IPS-20b (cell line): Measurements from ENCODE around the gene CYBC1.

ENCODE experiments used
- H3K27ac ChIP-seq: one replicate; pipeline ENCODE4 v1.5.1; 2013; ENCODE audit warnings: low read length
- H3K27me3 ChIP-seq: 2 replicates; pipeline ENCODE4 v1.6.1; 2013; ENCODE audit warnings: mild to moderate bottlenecking, low read length, inconsistent platforms; ENCODE audit not compliant: insufficient read depth
- H3K36me3 ChIP-seq: 2 replicates; pipeline ENCODE4 v1.6.1; 2013; ENCODE audit warnings: low read depth, mild to moderate bottlenecking, inconsistent platforms, low read length, moderate library complexity; ENCODE audit not compliant: insufficient read depth
- H3K4me1 ChIP-seq: 2 replicates; pipeline ENCODE4 v1.6.1; 2013; ENCODE audit warnings: mild to moderate bottlenecking, control low read depth, inconsistent platforms, low read length, moderate library complexity; ENCODE audit not compliant: insufficient read depth
- H3K4me3 ChIP-seq: 2 replicates; pipeline ENCODE4 v1.5.1; 2013; ENCODE audit warnings: mild to moderate bottlenecking, low read length, inconsistent platforms
- H3K9ac ChIP-seq: 2 replicates; pipeline ENCODE4 v1.6.1; 2013; ENCODE audit warnings: low read depth, mild to moderate bottlenecking, inconsistent platforms, low read length, moderate library complexity
- H3K9me3 ChIP-seq: 2 replicates; pipeline ENCODE4 v1.6.1; 2013; ENCODE audit warnings: mild to moderate bottlenecking, low read depth, low read length, inconsistent platforms; ENCODE audit not compliant: insufficient read depth

CYBC1 gene

GRCh38 chr17:82490512-82491195 lies 40.1 kb upstream of the CYBC1 start:
- Histone ChIP-seq H3K4me3 (no peak overlapping the region), H3K27ac (no peak overlapping the region), H3K27me3 (no peaks in the 10 kb centered on the region), H3K9ac (no peak overlapping the region), H3K9me3 (no peaks in the 10 kb centered on the region), H3K4me1 (0 out of 2 replicates have a peak, but pooled peaks cover 3% of the 10 kb centered on the region), H3K36me3 (peaks cover 21% of the 10 kb centered on the region)

DNA sequence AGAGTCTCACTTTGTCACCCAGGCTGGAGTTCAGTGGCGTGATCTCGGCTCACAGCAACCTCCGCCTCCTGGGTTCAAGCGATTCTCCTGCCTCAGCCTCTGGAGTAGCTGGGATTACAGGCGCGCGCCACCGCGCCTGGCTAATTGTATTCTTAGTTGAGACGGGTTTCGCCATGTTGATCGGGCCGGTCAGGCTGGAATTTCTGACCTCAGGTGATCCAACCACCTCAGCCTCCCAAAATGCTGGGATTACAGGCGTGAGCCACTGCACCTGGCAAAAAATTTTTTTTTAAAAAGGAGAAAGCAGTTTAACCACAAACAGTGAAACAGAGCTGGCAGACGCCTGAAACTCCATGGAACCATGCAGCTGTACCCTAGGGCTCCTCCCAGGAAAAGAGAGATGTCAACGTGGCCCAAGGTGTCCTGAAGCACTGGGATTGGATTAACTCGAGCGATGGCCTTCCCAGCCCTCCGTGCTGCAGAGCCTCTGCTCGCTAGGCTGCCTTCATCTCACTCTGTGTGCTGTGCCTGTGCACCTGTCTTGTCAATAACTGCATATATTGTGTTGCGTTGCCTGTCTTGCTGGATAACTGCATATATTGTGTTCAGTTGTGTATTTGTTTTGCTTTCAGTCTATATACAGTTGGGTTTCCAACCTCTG lies 39.4 kb upstream of the CYBC1 start:
- Histone ChIP-seq H3K27me3 (no peaks in the 10 kb centered on the region), H3K36me3 (peaks cover 26% of the 10 kb centered on the region), H3K9ac (no peak overlapping the region), H3K9me3 (no peaks in the 10 kb centered on the region), H3K4me3 (no peak overlapping the region), H3K4me1 (no peaks in the 10 kb centered on the region), H3K27ac (no peak overlapping the region)

DNA sequence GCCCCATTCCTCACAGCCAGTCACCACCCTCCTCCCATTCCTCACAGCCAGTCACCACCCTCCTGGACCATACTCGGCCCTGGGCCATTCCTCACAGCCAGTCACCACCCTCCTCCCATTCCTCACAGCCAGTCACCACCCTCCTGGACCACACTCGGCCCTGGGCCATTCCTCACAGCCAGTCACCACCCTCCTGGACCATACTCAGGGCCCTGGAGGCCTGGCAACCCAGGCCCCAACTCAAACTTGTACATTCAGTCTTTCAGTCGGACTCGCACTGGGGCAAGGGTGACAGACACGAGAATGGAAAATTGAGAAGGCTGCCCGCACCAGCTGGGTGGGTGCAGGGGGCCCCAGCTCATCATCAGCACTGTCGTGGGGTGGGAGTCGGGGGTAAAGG lies 38.6 kb upstream of the CYBC1 start:
- Histone ChIP-seq H3K4me1 (no peaks in the 10 kb centered on the region), H3K27me3 (no peaks in the 10 kb centered on the region), H3K9ac (no peak overlapping the region), H3K36me3 (peaks cover 35% of the 10 kb centered on the region), H3K4me3 (no peak overlapping the region), H3K9me3 (no peaks in the 10 kb centered on the region), H3K27ac (no peak overlapping the region)

DNA sequence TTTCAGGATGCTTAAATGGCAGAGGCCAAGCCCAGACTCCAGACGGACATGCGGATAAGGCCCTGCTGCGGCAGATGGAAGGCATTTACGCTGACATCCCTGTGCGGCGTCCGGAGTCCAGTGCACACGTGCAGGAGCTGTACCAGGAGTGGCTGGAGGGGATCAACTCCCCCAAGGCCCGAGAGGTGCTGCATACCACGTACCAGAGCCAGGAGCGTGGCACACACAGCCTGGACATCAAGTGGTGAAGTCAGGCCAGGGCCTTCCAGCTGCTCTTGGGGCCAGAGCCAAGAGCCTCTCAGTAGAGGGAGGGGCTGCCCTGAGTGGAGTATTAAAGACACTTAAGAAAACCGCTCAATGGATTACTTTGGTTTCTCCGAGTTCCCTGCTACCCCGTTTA lies 37.4 kb upstream of the CYBC1 start:
- H3K27ac ChIP-seq = no peak overlapping the region
- H3K27me3 ChIP-seq = no peaks in the 10 kb centered on the region
- H3K9me3 ChIP-seq = no peaks in the 10 kb centered on the region
- no peak overlapping the region for H3K9ac ChIP-seq
- no peaks in the 10 kb centered on the region for H3K4me1 ChIP-seq
- H3K36me3 ChIP-seq = peaks cover 44% of the 10 kb centered on the region
- no peak overlapping the region for H3K4me3 ChIP-seq

GRCh38 chr17:82486231-82487094 lies 35.9 kb upstream of the CYBC1 start:
- Histone ChIP-seq H3K9ac (no peak overlapping the region), H3K36me3 (peaks cover 56% of the 10 kb centered on the region), H3K4me3 (no peak overlapping the region), H3K4me1 (no peaks in the 10 kb centered on the region), H3K27me3 (no peaks in the 10 kb centered on the region), H3K9me3 (no peaks in the 10 kb centered on the region), H3K27ac (no peak overlapping the region)

DNA sequence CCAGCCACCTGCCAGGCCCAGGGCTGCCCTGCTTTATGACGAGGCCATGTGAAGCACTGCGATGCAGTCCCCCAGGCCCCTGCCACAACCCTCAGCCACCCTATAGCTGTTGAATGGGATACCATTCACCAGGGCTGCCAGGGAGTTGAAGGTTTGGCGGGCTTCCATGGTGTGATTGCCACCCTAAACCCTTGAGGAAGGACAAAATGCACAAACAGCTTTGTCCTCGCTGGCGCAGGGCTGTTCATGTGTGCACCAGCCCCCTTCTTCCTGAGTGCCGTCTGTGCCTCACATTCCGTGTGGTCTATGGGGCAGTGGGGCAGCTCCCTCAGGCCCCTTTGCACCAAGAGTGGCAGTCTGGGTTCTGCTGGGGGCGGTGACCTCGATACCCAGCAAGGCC lies 33.3 kb upstream of the CYBC1 start:
- Histone ChIP-seq H3K4me3 (no peak overlapping the region), H3K27me3 (no peaks in the 10 kb centered on the region), H3K27ac (no peak overlapping the region), H3K9me3 (no peaks in the 10 kb centered on the region), H3K36me3 (peaks cover 77% of the 10 kb centered on the region), H3K4me1 (no peaks in the 10 kb centered on the region), H3K9ac (no peak overlapping the region)

DNA sequence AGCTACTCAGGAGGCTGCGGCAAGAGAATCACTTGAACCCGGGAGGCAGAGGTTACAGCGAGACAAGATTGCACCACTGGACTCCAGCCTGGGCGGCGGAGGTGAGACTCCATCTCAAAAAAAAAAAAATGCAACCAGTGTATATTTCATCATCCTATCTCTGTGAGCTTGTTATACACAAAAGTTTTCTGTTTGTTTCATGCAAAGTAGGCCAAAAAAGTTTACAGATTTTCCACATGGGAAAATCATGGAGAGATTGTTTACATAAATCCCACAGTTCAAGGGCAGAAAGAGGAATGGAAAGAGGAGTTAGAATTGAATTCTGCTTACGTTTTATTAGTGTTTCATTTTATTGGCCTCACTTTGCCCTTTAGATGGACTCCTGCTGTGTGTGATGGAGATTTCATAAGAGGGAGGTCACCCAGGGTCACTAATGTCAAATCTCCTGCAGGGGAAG lies 32.7 kb upstream of the CYBC1 start:
- Histone ChIP-seq H3K27me3 (no peaks in the 10 kb centered on the region), H3K4me3 (no peak overlapping the region), H3K27ac (no peak overlapping the region), H3K36me3 (peaks cover 81% of the 10 kb centered on the region), H3K4me1 (no peaks in the 10 kb centered on the region), H3K9me3 (no peaks in the 10 kb centered on the region), H3K9ac (no peak overlapping the region)

- Histone ChIP-seq H3K36me3 (peaks cover 57% of the 10 kb centered on the region), H3K9ac (no peak overlapping the region), H3K27ac (no peak overlapping the region), H3K4me3 (no peak overlapping the region), H3K4me1 (no peaks in the 10 kb centered on the region), H3K27me3 (no peaks in the 10 kb centered on the region), H3K9me3 (no peaks in the 10 kb centered on the region)
These were observed 29.8 kb upstream of the CYBC1 start for GRCh38 chr17:82480318-82480717.

DNA sequence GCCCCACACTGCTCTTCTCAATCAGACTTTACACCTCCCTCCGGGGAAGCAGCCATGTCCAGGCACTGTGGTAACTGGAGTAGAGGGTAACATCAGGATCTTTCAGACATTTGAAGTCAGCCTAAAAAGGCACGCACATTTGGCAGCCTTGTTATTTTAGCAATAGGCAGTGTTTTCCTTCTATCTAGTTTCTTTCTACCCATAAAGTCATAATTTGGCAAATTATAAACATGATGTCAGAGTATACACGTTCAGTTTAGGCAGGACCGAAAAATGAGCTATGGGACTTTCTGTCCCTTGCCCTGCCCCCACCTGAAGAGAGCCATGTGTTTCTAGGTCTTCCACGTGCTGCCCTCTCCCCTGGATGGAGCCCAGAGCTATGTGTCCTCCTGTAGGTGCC lies 29.1 kb upstream of the CYBC1 start:
- Histone ChIP-seq H3K27ac (no peak overlapping the region), H3K27me3 (no peaks in the 10 kb centered on the region), H3K9ac (no peak overlapping the region), H3K4me3 (no peak overlapping the region), H3K9me3 (no peaks in the 10 kb centered on the region), H3K36me3 (peaks cover 57% of the 10 kb centered on the region), H3K4me1 (no peaks in the 10 kb centered on the region)

- Histone ChIP-seq H3K27ac (no peak overlapping the region), H3K9me3 (no peaks in the 10 kb centered on the region), H3K9ac (no peak overlapping the region), H3K36me3 (peaks cover 51% of the 10 kb centered on the region), H3K4me3 (no peak overlapping the region), H3K4me1 (no peaks in the 10 kb centered on the region), H3K27me3 (no peaks in the 10 kb centered on the region)
These were observed 27.4 kb upstream of the CYBC1 start for GRCh38 chr17:82477934-82478333.

GRCh38 chr17:82475458-82475857 lies 24.9 kb upstream of the CYBC1 start:
- H3K36me3 ChIP-seq = peaks cover 40% of the 10 kb centered on the region
- no peak overlapping the region for H3K9ac ChIP-seq
- no peak overlapping the region for H3K27ac ChIP-seq
- no peaks in the 10 kb centered on the region for H3K4me1 ChIP-seq
- H3K9me3 ChIP-seq = no peaks in the 10 kb centered on the region
- H3K4me3 ChIP-seq = no peak overlapping the region
- H3K27me3 ChIP-seq = no peaks in the 10 kb centered on the region
